ENCODE measurements around the gene THBS2. TPM values are rescaled to one million over a fixed set of nuclear protein-coding genes. Genes with fewer than 3 reads are reported as not detected.
"Not testable (repeated sequence)": the region's sequence is repeated elsewhere in the genome, so short reads cannot be mapped to it uniquely, and the experiment has no call there.

The THBS2 gene
- not detected for total RNA-seq

GRCh38 chr6:169253337-169254238 lies at the start of gene THBS2:
THBS2 (minus strand) TSS chr6:169253846; CDS start chr6:169250784, 3,062 bp downstream.
- Mint-ChIP-seq H3K4me3 (no peak within 1 kb of the TSS), H3K4me1 (ENCODE audit: low read depth) (peaks cover 21% of the 10 kb centered on the region), H3K27me3 (peaks cover 52% of the 10 kb centered on the region), H3K9me3 (no peaks in the 10 kb centered on the region), H3K27ac (no peak within 1 kb of the TSS), H3K36me3 (no peaks in the 10 kb centered on the region)
- no peak for DNase-seq
- intact Hi-C loops (cut with micrococcal nuclease) = no loop called here
- POLR2A ChIA-PET = no interaction called here
- CTCF ChIA-PET = no interaction called here

GRCh38 chr6:169302716-169303115 lies 49.1 kb upstream of the THBS2 start:
- DNase-seq = no peak
- intact Hi-C loops (cut with micrococcal nuclease) = no loop called here

GRCh38 chr6:169302255-169302654 lies 48.6 kb upstream of the THBS2 start:
- Mint-ChIP-seq H3K9me3 (peaks cover 13% of the 10 kb centered on the region), H3K4me1 (ENCODE audit: low read depth) (no peaks in the 10 kb centered on the region), H3K36me3 (peaks cover 2% of the 10 kb centered on the region), H3K27me3 (peaks cover 17% of the 10 kb centered on the region), H3K4me3 (no peak overlapping the region), H3K27ac (no peak overlapping the region)
- intact Hi-C loops (cut with micrococcal nuclease) = no loop called here
- POLR2A ChIA-PET = no interaction called here
- CTCF ChIA-PET = no interaction called here
- DNase-seq = no peak

More at GRCh38 chr6:169302716-169303115, 49.1 kb upstream of the THBS2 start:
- no peak overlapping the region for H3K4me3 Mint-ChIP-seq
- peaks cover 13% of the 10 kb centered on the region for H3K9me3 Mint-ChIP-seq
- no peak overlapping the region for H3K27ac Mint-ChIP-seq
- H3K36me3 Mint-ChIP-seq = peaks cover 2% of the 10 kb centered on the region
- ChIA-PET POLR2A (no interaction called here), CTCF (no interaction called here)
- H3K4me1 Mint-ChIP-seq (ENCODE audit: low read depth) = no peaks in the 10 kb centered on the region
- peaks cover 17% of the 10 kb centered on the region for H3K27me3 Mint-ChIP-seq

- Mint-ChIP-seq H3K4me3 (no peak overlapping the region), H3K27me3 (peaks cover 23% of the 10 kb centered on the region), H3K27ac (no peak overlapping the region), H3K4me1 (ENCODE audit: low read depth) (no peaks in the 10 kb centered on the region), H3K9me3 (peaks cover 13% of the 10 kb centered on the region), H3K36me3 (peaks cover 2% of the 10 kb centered on the region)
- DNase-seq = no peak
- intact Hi-C loops (cut with micrococcal nuclease) = no loop called here
- POLR2A ChIA-PET = no interaction called here
- CTCF ChIA-PET = no interaction called here
Measured at GRCh38 chr6:169300916-169301315, 47.3 kb upstream of the THBS2 start.

GRCh38 chr6:169298626-169299025 lies 45.0 kb upstream of the THBS2 start:
- POLR2A ChIA-PET; intact Hi-C loops (cut with micrococcal nuclease); H3K36me3 Mint-ChIP-seq; H3K4me1 Mint-ChIP-seq (ENCODE audit: low read depth); H3K27ac Mint-ChIP-seq; CTCF ChIA-PET; H3K4me3 Mint-ChIP-seq; DNase-seq: not testable (repeated sequence)
- Mint-ChIP-seq H3K9me3 (peaks cover 13% of the 10 kb centered on the region), H3K27me3 (peaks cover 19% of the 10 kb centered on the region)

- POLR2A ChIA-PET = no interaction called here
- no peak for DNase-seq
- Mint-ChIP-seq H3K4me1 (ENCODE audit: low read depth) (no peaks in the 10 kb centered on the region), H3K27me3 (peaks cover 11% of the 10 kb centered on the region), H3K4me3 (no peak overlapping the region), H3K27ac (no peak overlapping the region), H3K9me3 (peaks cover 7% of the 10 kb centered on the region), H3K36me3 (no peaks in the 10 kb centered on the region)
- CTCF ChIA-PET = no interaction called here
- intact Hi-C loops (cut with micrococcal nuclease) = no loop called here
Measured at GRCh38 chr6:169296622-169297021, 43.0 kb upstream of the THBS2 start.

- intact Hi-C loops (cut with micrococcal nuclease) = no loop called here
Measured at GRCh38 chr6:169296170-169296569, 42.5 kb upstream of the THBS2 start.

GRCh38 chr6:169293196-169293595 lies 39.5 kb upstream of the THBS2 start:
- peaks cover 11% of the 10 kb centered on the region for H3K27me3 Mint-ChIP-seq
- H3K27ac Mint-ChIP-seq = no peak overlapping the region
- intact Hi-C loops (cut with micrococcal nuclease) = no loop called here
- no peak for DNase-seq
- ChIA-PET POLR2A (no interaction called here), CTCF (no interaction called here)
- H3K36me3 Mint-ChIP-seq = no peaks in the 10 kb centered on the region
- no peaks in the 10 kb centered on the region for H3K4me1 Mint-ChIP-seq (ENCODE audit: low read depth)
- H3K4me3 Mint-ChIP-seq = no peak overlapping the region
- peaks cover 2% of the 10 kb centered on the region for H3K9me3 Mint-ChIP-seq

More at GRCh38 chr6:169296170-169296569, 42.5 kb upstream of the THBS2 start:
- ChIA-PET POLR2A (no interaction called here), CTCF (no interaction called here)
- Mint-ChIP-seq H3K36me3 (no peaks in the 10 kb centered on the region), H3K27me3 (peaks cover 11% of the 10 kb centered on the region), H3K4me3 (no peak overlapping the region), H3K27ac (no peak overlapping the region), H3K9me3 (peaks cover 7% of the 10 kb centered on the region), H3K4me1 (ENCODE audit: low read depth) (no peaks in the 10 kb centered on the region)
- no peak for DNase-seq

- H3K27me3 Mint-ChIP-seq = peaks cover 11% of the 10 kb centered on the region
- no peak overlapping the region for H3K27ac Mint-ChIP-seq
- H3K36me3 Mint-ChIP-seq = no peaks in the 10 kb centered on the region
- H3K4me3 Mint-ChIP-seq = no peak overlapping the region
- ChIA-PET POLR2A (no interaction called here), CTCF (no interaction called here)
- DNase-seq = no peak
- intact Hi-C loops (cut with micrococcal nuclease) = no loop called here
- no peaks in the 10 kb centered on the region for H3K4me1 Mint-ChIP-seq (ENCODE audit: low read depth)
- H3K9me3 Mint-ChIP-seq = no peaks in the 10 kb centered on the region
Measured at GRCh38 chr6:169292338-169293124, 38.9 kb upstream of the THBS2 start.

GRCh38 chr6:169291646-169292337 lies 38.1 kb upstream of the THBS2 start:
- CTCF ChIA-PET = no interaction called here
- POLR2A ChIA-PET = no interaction called here
- H3K27me3 Mint-ChIP-seq = peaks cover 9% of the 10 kb centered on the region
- no peak for DNase-seq
- H3K4me3 Mint-ChIP-seq = no peak overlapping the region
- intact Hi-C loops (cut with micrococcal nuclease) = no loop called here
- no peaks in the 10 kb centered on the region for H3K36me3 Mint-ChIP-seq
- H3K27ac Mint-ChIP-seq = no peak overlapping the region
- no peaks in the 10 kb centered on the region for H3K4me1 Mint-ChIP-seq (ENCODE audit: low read depth)
- H3K9me3 Mint-ChIP-seq = no peaks in the 10 kb centered on the region

- intact Hi-C loops (cut with micrococcal nuclease) = no loop called here
- Mint-ChIP-seq H3K4me1 (ENCODE audit: low read depth) (no peaks in the 10 kb centered on the region), H3K27me3 (peaks cover 5% of the 10 kb centered on the region), H3K27ac (no peak overlapping the region), H3K9me3 (no peaks in the 10 kb centered on the region), H3K36me3 (no peaks in the 10 kb centered on the region), H3K4me3 (no peak overlapping the region)
- CTCF ChIA-PET = no interaction called here
- POLR2A ChIA-PET = no interaction called here
- no peak for DNase-seq
Measured at GRCh38 chr6:169291148-169291547, 37.5 kb upstream of the THBS2 start.

GRCh38 chr6:169289619-169290339 lies 36.1 kb upstream of the THBS2 start:
- no peak for DNase-seq
- POLR2A ChIA-PET = no interaction called here
- Mint-ChIP-seq H3K4me3 (no peak overlapping the region), H3K9me3 (no peaks in the 10 kb centered on the region), H3K4me1 (ENCODE audit: low read depth) (no peaks in the 10 kb centered on the region), H3K27me3 (peaks cover 5% of the 10 kb centered on the region), H3K27ac (no peak overlapping the region), H3K36me3 (no peaks in the 10 kb centered on the region)
- intact Hi-C loops (cut with micrococcal nuclease) = no loop called here
- CTCF ChIA-PET = no interaction called here

All from activated CD4-positive, alpha-beta memory T cell treated with anti-CD3 and anti-CD28 coated beads for 36 hours (primary cell).